HG03064 (cell line): ENCODE data around the gene KIAA1671.
"Not testable (repeated sequence)": the region's sequence is repeated elsewhere in the genome, so short reads cannot be mapped to it uniquely, and the experiment has no call there.

ENCODE experiments used
- ATAC-seq: cut with Tn5 transposase; IDR thresholded peaks from one replicate; pipeline ENCODE4 v1.9.1; 2021; ENCODE audit warnings: low read depth; ENCODE audit not compliant: unreplicated experiment

KIAA1671 gene

GRCh38 chr22:25212337-25212736, 259.8 kb downstream of the KIAA1671 start:
- ATAC-seq: no peak

DNA sequence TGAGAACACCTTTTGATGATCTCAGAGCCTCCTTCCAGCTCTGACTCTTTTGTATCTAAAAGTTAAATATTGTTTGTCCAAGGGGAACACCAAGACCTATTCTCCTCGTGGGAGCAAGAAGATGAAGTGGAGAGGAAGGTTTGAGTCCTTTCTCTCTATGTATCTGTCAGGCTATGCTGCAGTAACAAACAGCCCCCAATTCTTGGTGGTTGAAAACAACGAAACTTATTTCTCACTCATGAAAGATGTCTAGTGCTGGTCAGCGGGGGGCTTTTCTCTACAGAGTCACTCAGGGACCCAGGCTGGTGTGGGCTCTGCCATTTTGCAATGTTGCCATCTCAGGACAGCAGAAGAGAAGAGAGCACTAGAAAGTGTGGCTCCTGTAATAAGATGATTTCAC, 260.7 kb downstream of the KIAA1671 start:
- no peak for ATAC-seq

- no peak for ATAC-seq
These were observed 263.7 kb downstream of the KIAA1671 start for GRCh38 chr22:25216230-25216629.

DNA sequence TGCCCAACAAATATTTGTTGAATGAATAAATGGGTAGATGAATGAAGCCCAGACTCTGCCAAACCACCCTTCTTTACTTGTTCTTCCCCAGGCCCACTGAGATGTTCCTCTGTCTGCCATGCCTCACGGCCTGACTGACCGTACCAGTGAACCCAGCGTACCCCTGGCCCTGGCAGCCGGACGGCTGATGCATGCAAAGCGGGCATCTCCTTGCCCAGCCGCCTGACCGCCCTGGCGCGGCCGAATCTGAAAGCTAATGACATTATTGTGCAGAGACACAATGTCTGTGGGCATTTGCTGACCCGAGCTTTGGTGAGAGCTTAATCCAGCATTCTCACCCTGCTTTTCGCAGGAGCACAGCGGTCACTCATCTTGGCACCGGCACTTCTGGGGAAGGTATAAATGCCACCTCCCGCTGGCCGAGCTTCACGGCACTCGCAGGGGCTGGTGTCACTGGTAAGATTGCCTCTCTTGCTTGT, 266.7 kb downstream of the KIAA1671 start, which contains the start of gene CRYBB2:
CRYBB2 (plus strand) TSS at position 429 of the 479 bp plus-strand sequence. CDS start 1,791 bp downstream, outside the sequence.
- no peak for ATAC-seq

DNA sequence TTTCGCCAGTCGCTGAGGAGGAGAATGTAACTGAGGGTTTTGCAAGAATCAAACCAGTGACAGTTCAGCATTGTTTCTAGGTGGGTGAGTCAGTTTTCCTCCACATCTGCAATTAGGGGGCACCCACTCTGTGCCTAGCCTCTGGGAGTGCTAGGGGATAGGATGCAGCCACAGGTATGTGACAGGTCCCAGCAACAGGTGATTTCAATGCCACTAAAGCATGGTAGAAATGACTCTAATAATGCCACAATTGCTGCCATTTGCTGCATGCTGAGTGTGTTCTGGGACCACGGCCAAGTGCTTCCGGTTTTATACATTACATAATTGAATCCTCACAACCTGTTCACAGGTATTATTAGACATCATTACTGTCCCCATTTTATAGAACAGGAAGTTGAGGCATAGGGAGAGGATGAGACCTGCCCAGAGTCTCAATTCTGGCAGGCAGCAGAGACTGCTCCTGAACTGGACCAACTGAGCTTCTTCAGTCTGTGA, 267.5 kb downstream of the KIAA1671 start:
- no peak for ATAC-seq

DNA sequence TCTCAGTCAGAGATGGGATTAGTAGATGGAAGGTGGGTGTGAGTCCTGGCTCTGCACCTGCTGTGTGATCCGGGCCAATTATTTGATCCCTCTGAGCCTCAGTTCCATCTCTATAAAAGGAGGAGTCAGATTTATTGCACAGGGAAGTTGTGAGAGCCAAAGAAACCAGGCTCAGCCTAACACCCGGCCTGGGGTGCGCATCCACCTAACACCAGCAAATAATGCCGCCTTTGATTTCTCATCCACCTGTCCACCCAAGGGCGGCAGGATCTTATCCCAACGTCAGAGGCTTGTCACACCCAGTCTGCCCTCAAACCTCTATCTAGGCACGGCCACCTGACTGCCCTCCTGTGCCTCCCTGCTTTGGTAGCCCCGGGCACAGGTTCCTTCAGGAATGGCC, 269.3 kb downstream of the KIAA1671 start:
- ATAC-seq: no peak

DNA sequence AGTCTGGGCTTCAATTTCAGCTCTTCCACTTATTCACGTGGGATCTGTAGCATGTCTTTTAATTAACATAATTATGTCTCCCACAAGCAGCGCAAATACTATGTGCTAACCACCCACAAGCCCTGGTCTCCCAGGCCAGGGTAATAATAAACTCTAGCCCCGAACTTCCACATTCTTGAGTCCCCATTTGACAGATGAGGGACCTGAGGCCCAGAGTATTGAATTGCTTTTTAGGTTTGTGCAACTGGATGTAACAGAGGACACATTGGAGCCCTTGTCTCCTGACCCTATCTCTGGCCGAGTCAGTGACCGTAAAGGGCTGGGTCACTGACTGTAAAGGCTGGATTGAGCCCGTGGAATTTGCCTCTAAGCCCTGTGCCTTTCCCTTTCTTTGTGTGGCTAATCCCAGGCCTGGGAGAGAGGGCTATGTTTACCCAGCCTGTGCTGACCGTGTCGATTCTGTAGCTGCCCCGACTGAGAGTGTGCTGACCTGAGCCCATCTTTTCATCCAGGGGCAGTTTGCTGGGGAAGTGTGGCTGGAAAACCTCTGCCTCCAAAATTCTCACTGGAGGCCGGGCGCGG, 270.8 kb downstream of the KIAA1671 start:
- ATAC-seq: no peak

- ATAC-seq: no peak
These were observed 276.3 kb downstream of the KIAA1671 start for GRCh38 chr22:25228822-25229221.

DNA sequence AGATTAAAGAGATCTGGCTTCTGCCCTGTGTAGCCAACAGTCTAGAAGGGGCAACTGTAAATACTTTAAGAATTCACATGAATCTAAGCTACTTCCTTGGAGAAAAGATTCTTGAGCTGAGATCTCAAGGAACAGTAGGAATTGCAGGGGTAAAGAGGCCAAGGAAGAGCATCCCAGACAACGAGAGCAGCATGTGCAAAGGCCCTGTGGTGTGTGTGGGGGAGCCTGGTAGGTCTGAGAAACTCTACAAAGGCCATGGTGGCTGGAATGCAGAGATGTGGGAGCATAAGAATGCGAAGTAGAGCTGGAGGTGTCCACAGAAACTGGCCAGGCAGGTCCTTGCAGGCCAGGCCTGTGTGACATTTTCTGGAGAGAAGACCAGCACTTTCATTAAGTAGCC, 278.2 kb downstream of the KIAA1671 start:
- not testable (repeated sequence) for ATAC-seq

DNA sequence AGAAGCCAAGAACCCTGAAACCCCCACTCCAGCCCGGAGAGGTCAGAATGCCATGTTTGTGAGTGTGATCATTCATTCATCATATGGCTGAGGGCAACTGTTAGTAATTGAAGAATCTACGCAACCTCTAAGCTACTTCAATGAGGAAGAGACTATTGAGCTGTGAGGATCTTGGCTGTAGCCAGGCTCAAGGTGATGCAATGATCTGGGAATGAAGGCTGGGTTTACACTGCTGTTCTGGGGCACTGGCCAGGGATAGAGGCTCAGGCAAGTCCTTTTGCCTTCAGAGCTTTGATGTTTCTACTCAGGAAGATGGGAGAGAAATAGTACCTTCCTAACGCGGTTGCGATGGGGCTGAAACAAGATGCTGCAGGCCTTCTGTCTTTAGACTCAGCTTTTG, 279.8 kb downstream of the KIAA1671 start:
- ATAC-seq: no peak

GRCh38 chr22:25233706-25234105, 281.2 kb downstream of the KIAA1671 start:
- ATAC-seq: not testable (repeated sequence)

GRCh38 chr22:25235547-25236290, 283.2 kb downstream of the KIAA1671 start:
- peak; percentile 67 for ATAC-seq

DNA sequence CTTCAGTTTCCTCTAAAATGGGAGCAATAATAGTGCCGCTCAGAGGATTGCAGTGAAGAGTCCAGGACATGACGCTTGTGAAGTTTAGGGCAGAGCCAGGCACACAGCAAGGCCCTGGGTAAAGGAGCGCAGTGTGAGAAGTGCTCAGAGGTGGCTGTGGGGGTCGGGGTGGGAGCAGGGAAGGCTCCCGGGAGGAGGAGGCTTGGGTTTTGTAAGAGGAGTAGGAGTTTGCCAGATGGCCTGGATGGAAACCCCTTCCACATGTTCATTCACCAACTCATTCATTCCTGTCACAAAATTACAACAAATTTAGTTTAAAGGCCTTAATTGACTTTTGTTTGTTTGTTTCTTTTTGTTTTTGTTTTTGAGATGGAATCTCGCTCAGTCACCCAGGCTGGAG, 283.9 kb downstream of the KIAA1671 start:
- no peak for ATAC-seq

DNA sequence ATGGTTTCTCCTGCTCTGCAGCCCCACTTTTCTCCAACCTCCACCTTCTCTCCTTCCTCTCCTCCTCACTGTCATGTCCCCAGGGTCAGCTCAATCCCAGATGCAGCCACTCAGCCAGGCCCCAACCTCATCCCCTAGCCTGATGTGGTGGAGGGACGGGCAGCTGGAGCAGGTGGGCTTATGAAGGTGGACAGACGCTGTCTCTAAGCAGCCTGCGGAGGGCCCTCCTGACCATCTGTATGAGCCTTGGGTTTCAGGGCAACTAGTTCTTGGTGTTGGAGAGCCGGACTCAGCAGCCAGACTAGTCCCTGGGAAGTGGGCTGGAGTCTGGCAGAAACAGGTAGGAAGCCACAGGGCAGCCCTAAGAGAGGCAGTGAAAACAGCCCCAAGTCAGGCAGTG, 285.0 kb downstream of the KIAA1671 start:
- ATAC-seq: no peak

DNA sequence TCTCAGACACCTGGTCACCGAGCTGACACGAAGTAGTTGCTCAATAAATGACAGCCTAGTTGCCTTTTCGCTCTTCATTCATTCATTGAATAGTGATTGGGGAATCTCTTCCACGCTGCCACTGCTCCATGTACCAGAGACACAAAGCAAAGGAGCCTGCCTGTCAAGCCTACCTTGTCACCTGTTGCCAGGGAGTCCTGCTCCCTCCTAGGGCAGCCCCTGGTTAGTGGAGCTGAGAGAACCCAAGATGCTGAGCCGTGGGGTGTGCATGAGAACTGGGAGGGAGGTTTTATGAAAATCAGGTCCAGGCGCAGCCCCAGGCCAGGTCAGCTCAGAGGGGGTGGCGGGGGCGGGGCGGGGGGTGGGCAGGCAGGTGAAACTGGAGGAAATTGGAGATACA, 285.5 kb downstream of the KIAA1671 start:
- ATAC-seq: not testable (repeated sequence)
